Measurements from ENCODE around the gene IL4I1. TPM values are rescaled to one million over a fixed set of nuclear protein-coding genes. Genes with fewer than 3 reads are reported as not detected.

Gene IL4I1
- total and polyA plus RNA-seq, 2 of the 8 experiments (the other 6 are each of a cell fraction or from before 2014, with no cell fraction given), result 0.41 to 0.76 TPM

DNA sequence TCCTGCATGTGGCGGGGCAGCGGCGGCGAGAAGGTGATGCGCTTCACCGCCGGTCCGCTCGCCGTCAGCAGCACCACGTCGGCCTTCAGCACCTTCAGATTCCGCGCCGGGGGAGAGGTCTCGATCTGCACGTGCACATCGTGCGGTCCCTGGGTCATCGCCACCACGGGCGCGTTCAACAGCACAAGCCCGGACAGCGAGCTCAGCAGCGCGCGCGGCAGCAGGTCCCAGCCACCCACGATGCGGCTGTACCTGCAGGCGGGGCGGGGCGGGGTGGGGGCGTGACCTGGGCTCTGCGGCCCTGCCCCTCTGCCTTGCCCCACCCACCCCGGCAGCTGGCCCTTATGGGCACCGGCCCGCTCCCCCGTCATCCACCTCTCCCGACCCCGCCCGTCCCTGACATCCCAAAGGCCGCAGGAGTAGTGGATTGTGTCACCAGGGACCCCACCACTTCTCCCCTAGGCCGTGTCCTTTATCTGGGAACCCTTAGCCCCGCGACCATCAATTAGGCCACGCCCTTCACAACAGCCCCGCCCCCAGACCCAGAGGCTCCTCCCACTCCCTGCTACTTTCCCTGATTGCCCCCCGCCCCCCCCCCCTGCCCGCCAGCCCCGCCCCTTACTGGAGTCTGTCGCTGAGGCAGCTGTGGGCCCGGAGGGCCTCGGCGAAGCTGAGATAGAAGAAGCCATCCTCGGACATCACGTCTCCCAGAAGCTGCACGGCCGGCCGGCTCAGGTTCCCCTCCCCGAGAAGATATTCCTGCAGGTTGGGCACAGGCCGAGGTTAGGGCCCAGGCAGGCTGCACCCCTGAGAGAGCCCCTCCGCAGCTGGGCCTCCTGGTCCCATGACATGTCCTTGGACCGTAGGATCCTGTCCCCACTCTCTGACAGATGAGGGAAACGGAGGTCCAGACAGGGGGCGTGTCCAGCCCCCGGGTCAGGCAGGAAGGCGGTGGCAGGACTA is 6.1 kb downstream of the IL4I1 start:
- H3K4me1 ChIP-seq (replicated peaks in 1 of 4; ENCODE audit: control insufficient read depth in 3 of 4, insufficient read depth in 4 of 4, low read length in 3 of 4), result peaks cover 0 to 10% (median 8%) of the 10 kb centered on the region in 4 experiments; a peak in 5 of 7 replicates
- H3K4me3 ChIP-seq (ENCODE audit: extremely low read depth in 1 of 4, insufficient read depth in 2 of 4, low read depth in 3 of 4, low read length in 4 of 4), result peak overlapping the region; percentile 35 to 61 (median 42)
- H4K8ac ChIP-seq (ENCODE audit: extremely low read depth, insufficient read depth, low read length), result peak overlapping the region; percentile 93; the same call in 1 of the 2 replicates
- no peak overlapping the region for H3K56ac ChIP-seq (replicated peaks; ENCODE audit: insufficient read length, low read depth, low read length)
- peak overlapping the region; percentile 95; the same call in 1 of the 2 replicates for H2BK15ac ChIP-seq (ENCODE audit: low read length)
- no peak overlapping the region for H3K27ac ChIP-seq (ENCODE audit: low read depth, low read length)
- H2BK12ac ChIP-seq (ENCODE audit: low read depth, low read length), result no peak overlapping the region; the same call in 1 of the 2 replicates
- peak overlapping the region; percentile 90 for H3K18ac ChIP-seq (ENCODE audit: extremely low read depth, low read length)
- 33% methylated on average over 24 of the region's 69 CpGs; no CpG with 5 or more reads in 1 of the 2 experiments for WGBS, 2 experiments (ENCODE audit: extremely low coverage in 1 of 2, insufficient coverage in 1 of 2, insufficient read length in 1 of 2, insufficient replicate concordance in 2 of 2, low coverage in 1 of 2, low lambda C conversion rate in 2 of 2, missing lambda C conversion rate in 1 of 2)
- H3K79me2 ChIP-seq (ENCODE audit: control insufficient read depth in 1 of 2, insufficient read depth in 2 of 2, low read length in 2 of 2), result no peaks in the 10 kb centered on the region
- peak overlapping the region; percentile 95; the same call in 1 of the 2 replicates for H2AFZ ChIP-seq (ENCODE audit: low read length)
- CTCF ChIA-PET (ENCODE audit: partially characterized antibody), result interaction anchor here (0.8 to 2.2 kb wide), 16 partner anchors 9 to 245 kb away, joined by 3 to 9 read pairs (median 3); partner anchors contain the start of genes AKT1S1 and PTOV1
- peak overlapping the region; percentile 48 for H4K5ac ChIP-seq (ENCODE audit: insufficient read length, low read depth, low read length)
- H3K9me3 ChIP-seq (ENCODE audit: insufficient read depth in 2 of 2, low read depth in 1 of 2, low read length in 1 of 2), result peaks cover 0 to 10% of the 10 kb centered on the region in 2 experiments; a peak in 3 of 4 replicates
- no peak overlapping the region for H3K14ac ChIP-seq (ENCODE audit: insufficient read length)
- H2BK20ac ChIP-seq (ENCODE audit: low read length), result no peak overlapping the region
- peak overlapping the region; percentile 95 for H4K91ac ChIP-seq (replicated peaks; ENCODE audit: insufficient read length, low read length)
- H3K23me2 ChIP-seq (ENCODE audit: low read depth, low read length), result peaks cover 2% of the 10 kb centered on the region; the same call in 1 of the 2 replicates
- peaks cover 0 to 10% (median under 1%) of the 10 kb centered on the region in 4 experiments; a peak in 4 of 8 replicates for H3K36me3 ChIP-seq (ENCODE audit: control insufficient read depth in 2 of 4, insufficient read depth in 4 of 4, low read length in 3 of 4)
- H2BK120ac ChIP-seq (replicated peaks; ENCODE audit: low read depth, low read length), result no peak overlapping the region
- peaks cover 0 to 5% of the 10 kb centered on the region in 2 experiments for H4K20me1 ChIP-seq (replicated peaks in 1 of 2; ENCODE audit: control insufficient read depth in 1 of 2, insufficient read depth in 2 of 2, low read length in 2 of 2)
- DNase-seq (ENCODE audit: low read depth in 1 of 2, low spot score in 2 of 2) (peak in 1 of 2 experiments; percentile 95), FAIRE-seq (no peak)
- H2AK5ac ChIP-seq (ENCODE audit: low read depth, low read length), result no peak overlapping the region
- POLR2A ChIA-PET (ENCODE audit: partially characterized antibody), result interaction anchor here (0.8 to 9.5 kb wide), 18 partner anchors 9 to 42 kb away, joined by 3 to 82 read pairs (median 6); partner anchors contain the start of genes AKT1S1, ATF5, NUP62 and TBC1D17
- H3K9ac ChIP-seq (replicated peaks in 1 of 4; ENCODE audit: extremely low read depth in 1 of 4, low read depth in 3 of 4, low read length in 3 of 4), result peak overlapping the region in 1 of 4 experiments; percentile 48; a peak in 2 of 7 replicates
- no peak overlapping the region for H3K23ac ChIP-seq (ENCODE audit: insufficient read length)
- H3K4me2 ChIP-seq (ENCODE audit: insufficient read depth in 1 of 2, low read depth in 2 of 2, low read length in 2 of 2), result peak overlapping the region; percentile 65 to 95
- H3K79me1 ChIP-seq (ENCODE audit: low read depth, low read length), result no peaks in the 10 kb centered on the region
- peak overlapping the region; percentile 69 for H3K4ac ChIP-seq (replicated peaks; ENCODE audit: insufficient read length, low read depth, low read length)
- H2BK5ac ChIP-seq (ENCODE audit: low read depth, low read length), result peak overlapping the region; percentile 75; the same call in 1 of the 2 replicates
- H3K27me3 ChIP-seq (replicated peaks in 1 of 4; ENCODE audit: control insufficient read depth in 3 of 4, extremely low read depth in 1 of 4, insufficient read depth in 3 of 4, low read length in 3 of 4), result peaks cover 0 to 11% (median 6%) of the 10 kb centered on the region in 4 experiments; a peak in 4 of 7 replicates
- TF ChIP-seq EZH2 (IDR thresholded peaks at IDR 0.05; ENCODE audit: low read depth, low read length, severe bottlenecking) (no peak), CHD2 (IDR thresholded peaks at IDR 0.05; ENCODE audit: low read length) (no peak), RBBP5 (IDR thresholded peaks at IDR 0.05; ENCODE audit: borderline replicate concordance, low read depth, low read length) (peak; percentile 67; the same call in 1 of the 2 replicates), JUND (IDR thresholded peaks at IDR 0.05; ENCODE audit: low read length) (no peak; the same call in 1 of the 2 replicates), BCL11A (IDR thresholded peaks at IDR 0.05; ENCODE audit: low read depth in 2 of 2, low read length in 2 of 2) (no peak), TCF12 (IDR thresholded peaks at IDR 0.05; ENCODE audit: low read depth, low read length) (no peak), HDAC2 (IDR thresholded peaks at IDR 0.05; ENCODE audit: borderline replicate concordance in 1 of 2, low read depth in 2 of 2, low read length in 2 of 2) (no peak)
- TF ChIP-seq, protein P1, sequence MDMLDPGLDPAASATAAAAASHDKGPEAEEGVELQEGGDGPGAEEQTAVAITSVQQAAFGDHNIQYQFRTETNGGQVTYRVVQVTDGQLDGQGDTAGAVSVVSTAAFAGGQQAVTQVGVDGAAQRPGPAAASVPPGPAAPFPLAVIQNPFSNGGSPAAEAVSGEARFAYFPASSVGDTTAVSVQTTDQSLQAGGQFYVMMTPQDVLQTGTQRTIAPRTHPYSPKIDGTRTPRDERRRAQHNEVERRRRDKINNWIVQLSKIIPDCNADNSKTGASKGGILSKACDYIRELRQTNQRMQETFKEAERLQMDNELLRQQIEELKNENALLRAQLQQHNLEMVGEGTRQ (IDR thresholded peaks at IDR 0.05; ENCODE audit: low read length), result no peak

All from H1 (cell line).